Measurements from ENCODE around the gene SOX1.
A peak's percentile ranks its signal among the peaks of the same experiment; 100 is the strongest.

Gene SOX1

GRCh38 chr13:112059457-112060281 is 7.3 kb upstream of the SOX1 start:
- DNase-seq: no peak

GRCh38 chr13:112060282-112060830 is 6.6 kb upstream of the SOX1 start:
- no peak for DNase-seq

GRCh38 chr13:112060899-112061366 is 6.0 kb upstream of the SOX1 start:
- no peak for DNase-seq

- no peak for DNase-seq
Measured at GRCh38 chr13:112061367-112062061, 5.4 kb upstream of the SOX1 start.

- DNase-seq: no peak
Measured at GRCh38 chr13:112062072-112062567, 4.8 kb upstream of the SOX1 start.

- no peak for DNase-seq
Measured at GRCh38 chr13:112062571-112063570, 4.1 kb upstream of the SOX1 start.

- DNase-seq: no peak
Measured at GRCh38 chr13:112063807-112064206, 3.1 kb upstream of the SOX1 start.

- no peak for DNase-seq
Measured at GRCh38 chr13:112064222-112064621, 2.7 kb upstream of the SOX1 start.

GRCh38 chr13:112065521-112065866 is 1.5 kb upstream of the SOX1 start:
- DNase-seq: no peak

- DNase-seq: no peak
Measured at GRCh38 chr13:112065867-112066623, 904 bp upstream of the SOX1 start.

- DNase-seq: peak; percentile 58
Measured at GRCh38 chr13:112066624-112067004, 335 bp upstream of the SOX1 start.

- no peak for DNase-seq
Measured at GRCh38 chr13:112067871-112068539, 1.1 kb downstream of the SOX1 start.

GRCh38 chr13:112068540-112069060 is 1.7 kb downstream of the SOX1 start:
- DNase-seq: no peak

GRCh38 chr13:112069061-112069844 is 2.3 kb downstream of the SOX1 start:
- DNase-seq: no peak

GRCh38 chr13:112069845-112070251 is 2.9 kb downstream of the SOX1 start:
- DNase-seq: no peak

GRCh38 chr13:112071102-112071722 is 4.3 kb downstream of the SOX1 start:
- no peak for DNase-seq

GRCh38 chr13:112071723-112072533 is 5.0 kb downstream of the SOX1 start:
- DNase-seq: no peak

GRCh38 chr13:112072534-112073244 is 5.7 kb downstream of the SOX1 start:
- DNase-seq: no peak
